Right renal pelvis (tissue), 4 donors: ENCODE results near the gene KRTAP5-9. TPM values are rescaled to one million over a fixed set of nuclear protein-coding genes. Genes with fewer than 3 reads are reported as not detected.
"Not testable (repeated sequence)": the region's sequence is repeated elsewhere in the genome, so short reads cannot be mapped to it uniquely, and the experiment has no call there.

ENCODE experiments used
- DNase-seq, 4 donors: peaks; one replicate each; pipeline ENCODE4 v3.0.0-alpha.2; 2013; ENCODE audit warnings: low read depth in 4 of 4, low spot score in 3 of 4, missing footprints in 1 of 4
- polyA plus RNA-seq, 4 donors: library from polyadenylated mRNA; unstranded; fragments of 120-200 nt; gene quantifications; one replicate each; pipeline ENCODE4 v1.2.1, GENCODE V29; 2013; ENCODE audit not compliant: insufficient read length in 4 of 4

KRTAP5-9 gene
- polyA plus RNA-seq, 4 donors: 0.19 to 0.47 (median 0.44) TPM

GRCh38 chr11:71532036-71532610, 16.1 kb upstream of the KRTAP5-9 start:
- no peak for DNase-seq

DNA sequence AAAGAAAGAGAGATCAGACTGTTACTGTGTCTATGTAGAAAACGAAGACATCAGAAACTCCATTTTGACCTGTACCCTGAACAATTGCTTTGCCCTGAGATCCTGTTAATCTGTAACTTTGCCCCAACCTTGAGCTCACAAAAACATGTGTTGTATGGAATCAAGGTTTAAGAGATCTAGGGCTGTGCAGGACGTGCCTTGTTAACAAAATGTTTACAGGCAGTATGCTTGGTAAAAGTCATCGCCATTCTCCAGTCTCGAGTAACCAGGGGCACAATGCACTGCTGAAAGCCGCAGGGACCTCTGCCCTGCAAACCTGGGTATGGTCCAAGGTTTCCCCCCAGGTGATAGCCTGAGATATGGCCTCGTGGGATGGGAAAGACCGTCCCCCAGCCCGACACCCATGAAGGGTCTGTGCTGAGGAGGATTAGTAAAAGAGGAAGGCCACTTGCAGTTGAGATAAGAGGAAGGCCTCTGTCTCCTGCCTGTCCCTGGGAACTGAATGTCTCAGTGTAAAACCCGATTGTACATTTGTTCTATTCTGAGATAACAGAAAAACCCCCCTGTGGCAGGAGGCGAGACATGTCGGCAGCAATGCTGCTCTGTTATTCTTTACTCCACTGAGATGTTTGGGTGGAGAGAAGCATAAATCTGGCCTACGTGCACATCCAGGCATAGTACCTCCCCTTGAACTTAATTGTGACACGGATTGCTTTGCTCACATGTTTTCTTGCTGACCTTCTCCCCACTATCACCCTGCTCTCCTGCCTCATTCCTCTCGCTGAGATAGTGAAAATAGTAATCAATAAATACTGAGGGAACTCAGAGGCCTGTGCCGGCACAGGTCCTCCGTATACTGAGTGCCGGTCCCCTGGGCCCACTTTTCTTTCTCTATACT, 13.3 kb upstream of the KRTAP5-9 start:
- not testable (repeated sequence) for DNase-seq

DNA sequence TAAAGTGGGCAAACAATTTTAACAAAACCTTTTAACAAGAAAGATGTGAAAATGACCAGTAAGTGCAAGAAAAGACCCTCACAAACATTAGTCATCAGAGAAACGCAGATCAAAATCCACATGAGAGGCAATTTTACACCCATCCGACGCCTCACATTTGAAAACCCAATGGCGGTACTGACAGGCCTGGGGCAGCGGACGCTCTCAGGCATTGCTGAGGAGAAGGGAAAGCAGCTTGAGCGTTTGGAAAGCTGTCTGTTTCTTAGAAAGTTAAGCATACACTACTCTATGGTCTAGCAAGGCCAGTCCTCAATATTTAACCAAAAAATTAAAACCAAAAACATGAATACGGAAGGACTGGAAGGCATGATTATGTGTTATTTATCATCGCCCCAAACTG, 12.4 kb upstream of the KRTAP5-9 start:
- no peak for DNase-seq

- DNase-seq: no peak
Observed at GRCh38 chr11:71537537-71537936, 10.7 kb upstream of the KRTAP5-9 start.

DNA sequence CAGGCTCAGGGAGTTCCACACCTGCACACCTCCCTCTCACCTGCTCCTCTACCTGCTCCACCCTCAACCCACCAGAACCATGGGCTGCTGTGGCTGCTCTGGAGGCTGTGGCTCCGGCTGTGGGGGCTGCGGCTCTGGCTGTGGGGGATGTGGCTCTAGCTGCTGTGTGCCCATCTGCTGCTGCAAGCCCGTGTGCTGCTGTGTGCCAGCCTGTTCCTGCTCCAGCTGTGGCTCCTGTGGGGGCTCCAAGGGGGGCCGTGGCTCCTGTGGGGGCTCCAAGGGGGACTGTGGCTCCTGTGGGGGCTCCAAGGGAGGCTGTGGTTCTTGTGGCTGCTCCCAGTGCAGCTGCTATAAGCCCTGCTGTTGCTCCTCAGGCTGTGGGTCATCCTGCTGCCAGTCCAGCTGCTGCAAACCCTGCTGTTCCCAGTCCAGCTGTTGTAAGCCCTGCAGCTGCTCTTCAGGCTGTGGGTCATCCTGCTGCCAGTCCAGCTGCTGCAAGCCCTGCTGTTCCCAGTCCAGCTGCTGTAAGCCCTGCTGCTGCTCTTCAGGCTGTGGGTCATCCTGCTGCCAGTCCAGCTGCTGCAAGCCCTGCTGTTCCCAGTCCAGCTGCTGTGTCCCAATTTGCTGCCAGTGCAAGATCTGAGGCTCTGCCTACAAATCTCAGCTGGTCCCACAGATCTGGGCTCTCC, 10.1 kb upstream of the KRTAP5-9 start, which contains the start of gene KRTAP5-8:
Gene KRTAP5-8, plus strand, starts transcription at position 49 of the 689 bp plus-strand sequence. Its CDS starts 31 bp downstream, at position 80.
- DNase-seq: not testable (repeated sequence)

- DNase-seq: no peak
Observed at GRCh38 chr11:71538666-71538990, 9.6 kb upstream of the KRTAP5-9 start.

DNA sequence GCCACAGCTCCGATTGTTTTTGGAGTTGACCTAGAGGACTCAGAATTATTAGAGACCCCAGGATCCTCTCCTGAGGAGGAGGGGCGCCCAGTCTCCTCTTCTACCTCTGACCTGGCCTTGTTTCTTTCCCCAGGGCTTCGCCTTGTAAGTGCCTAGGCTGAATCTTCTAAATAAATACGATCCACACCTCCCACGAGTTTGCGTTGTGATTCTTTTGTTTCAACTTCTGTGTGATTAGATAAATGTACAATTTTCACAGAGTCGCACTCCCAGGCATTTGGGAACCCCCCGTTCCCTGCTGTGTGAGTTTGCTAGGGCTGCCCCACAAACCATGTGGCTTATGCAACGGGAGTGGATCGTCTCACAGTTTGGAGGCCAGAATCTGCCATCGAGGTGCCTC, 9.2 kb upstream of the KRTAP5-9 start:
- no peak for DNase-seq

GRCh38 chr11:71539971-71540370, 8.2 kb upstream of the KRTAP5-9 start:
- not testable (repeated sequence) for DNase-seq

DNA sequence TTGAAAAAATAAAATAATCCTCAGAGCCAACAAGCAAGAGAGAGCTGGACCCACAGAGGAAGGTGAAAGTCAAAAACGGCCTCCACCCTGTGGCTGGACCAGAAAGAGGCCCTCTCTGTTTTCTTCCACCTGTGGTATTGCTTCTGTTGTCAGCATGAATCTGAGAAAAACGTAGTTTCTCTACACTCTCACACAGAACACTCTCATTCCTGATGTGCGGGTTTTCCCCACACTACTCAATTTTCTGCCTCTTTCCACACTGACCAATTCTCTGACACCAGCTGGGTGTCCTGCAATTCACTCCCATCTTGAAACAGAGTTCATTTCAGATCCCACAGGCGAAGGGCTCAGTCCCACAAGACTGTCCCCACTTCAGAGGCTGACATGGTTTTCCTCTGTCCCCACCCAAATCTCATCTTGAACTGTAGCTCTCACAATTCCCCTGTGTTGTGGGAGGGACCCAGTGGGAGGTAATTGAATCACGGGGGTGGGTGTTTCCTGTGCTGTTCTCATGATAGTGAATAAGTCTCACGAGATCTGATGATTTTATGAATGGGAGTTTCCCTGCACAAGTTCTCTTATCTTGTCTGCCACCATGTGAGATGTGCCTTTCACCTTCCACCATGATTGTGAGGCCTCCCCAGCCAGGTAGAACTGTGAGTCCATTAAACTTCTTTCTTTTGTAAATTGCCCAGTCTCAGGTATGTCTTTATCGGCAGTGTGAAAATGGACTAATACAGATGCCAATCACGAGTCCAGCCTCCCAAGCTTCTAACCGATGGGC, 7.5 kb upstream of the KRTAP5-9 start:
- not testable (repeated sequence) for DNase-seq

DNA sequence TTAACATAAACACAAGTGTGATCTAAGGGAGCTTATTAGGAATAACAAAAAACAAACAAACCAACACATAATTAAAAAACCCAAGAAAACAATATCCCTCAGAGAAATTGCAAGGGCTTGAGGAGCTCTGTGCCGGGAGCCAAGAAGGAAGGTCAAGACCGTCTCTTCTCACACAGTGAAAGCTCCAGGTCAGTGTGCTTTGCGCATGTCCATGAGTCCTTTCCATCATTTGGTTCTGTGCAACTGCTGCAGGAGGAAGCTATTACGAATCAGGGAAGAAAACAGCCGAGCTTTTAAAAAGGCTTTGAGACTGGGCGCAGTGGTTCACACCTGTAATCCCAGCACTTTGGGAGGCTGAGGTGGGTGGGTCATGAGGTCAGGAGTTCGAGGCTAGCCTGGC, 5.8 kb upstream of the KRTAP5-9 start:
- no peak for DNase-seq

GRCh38 chr11:71542879-71543777, 5.1 kb upstream of the KRTAP5-9 start:
- no peak for DNase-seq

DNA sequence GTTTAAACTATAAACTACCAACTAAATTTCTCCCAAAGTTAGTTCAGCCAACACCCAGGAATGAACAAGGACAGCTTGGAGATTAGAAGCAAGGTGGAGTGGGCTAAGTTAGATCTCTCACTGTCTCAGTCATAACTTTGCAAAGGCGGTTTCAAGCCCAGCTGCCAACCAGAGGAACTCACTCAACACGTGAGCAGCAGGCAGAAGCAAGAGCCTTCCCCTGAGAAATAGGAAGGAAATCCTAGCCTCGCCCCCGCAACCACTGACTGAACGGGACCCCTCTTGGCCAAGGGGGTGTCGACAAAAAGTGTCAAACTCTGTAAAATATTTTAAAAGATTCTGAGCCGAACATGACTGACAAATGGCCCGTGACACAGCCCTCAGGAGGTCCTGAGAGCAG, 4.4 kb upstream of the KRTAP5-9 start:
- no peak for DNase-seq

DNA sequence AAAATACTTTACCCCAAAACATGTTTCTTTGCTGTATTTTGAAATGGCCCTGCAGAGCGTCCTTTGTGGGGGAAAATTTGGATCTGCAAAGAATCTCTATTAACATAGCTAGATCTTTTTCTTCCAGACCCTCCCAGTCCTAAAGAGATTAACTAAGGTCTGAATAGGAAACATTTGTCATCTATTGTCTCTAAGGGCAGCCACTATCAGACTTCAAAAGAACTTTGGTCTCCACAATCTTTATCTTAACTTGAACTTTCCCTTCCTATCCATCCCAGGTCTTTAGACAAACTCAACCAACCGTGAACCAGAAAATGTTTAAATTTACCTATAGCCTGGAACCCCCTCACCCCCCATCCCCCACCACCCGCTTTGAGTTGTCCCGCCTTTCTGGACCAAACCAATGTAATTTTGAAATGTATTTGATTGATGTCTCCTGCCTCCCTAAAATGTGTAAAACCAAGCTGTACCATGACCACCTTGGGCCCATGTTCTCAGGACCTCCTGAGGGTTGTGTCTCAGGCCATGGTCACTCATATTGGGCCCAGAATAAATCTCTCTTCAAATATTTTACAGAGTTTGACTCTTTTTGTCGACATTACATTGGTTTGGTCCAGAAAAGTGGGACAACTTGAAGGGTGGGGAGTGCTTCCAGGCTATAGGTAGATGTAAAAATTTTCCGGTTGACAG, 3.5 kb upstream of the KRTAP5-9 start:
- no peak for DNase-seq

- DNase-seq: no peak
Observed at GRCh38 chr11:71545405-71545966, 2.7 kb upstream of the KRTAP5-9 start.

- no peak for DNase-seq
Observed at GRCh38 chr11:71548716-71549151, 514 bp downstream of the KRTAP5-9 start.

DNA sequence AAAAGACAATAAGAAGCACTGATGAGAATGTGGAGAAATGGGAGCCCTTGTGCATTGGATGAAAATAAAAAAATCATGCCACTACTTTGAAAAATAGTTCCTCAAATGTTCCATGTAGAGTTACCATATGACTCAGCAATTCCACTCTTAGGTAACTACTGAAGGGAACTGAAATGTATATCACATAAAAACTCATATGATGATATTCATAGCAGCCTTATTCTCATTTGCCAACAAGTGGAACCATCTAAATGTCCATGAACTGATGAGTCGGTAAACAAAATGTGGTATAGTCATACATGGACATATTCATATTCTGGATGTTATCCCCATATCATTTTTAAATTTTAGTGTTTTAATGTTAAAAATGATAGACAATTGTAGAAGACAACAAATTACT, 3.5 kb downstream of the KRTAP5-9 start:
- DNase-seq: no peak

DNA sequence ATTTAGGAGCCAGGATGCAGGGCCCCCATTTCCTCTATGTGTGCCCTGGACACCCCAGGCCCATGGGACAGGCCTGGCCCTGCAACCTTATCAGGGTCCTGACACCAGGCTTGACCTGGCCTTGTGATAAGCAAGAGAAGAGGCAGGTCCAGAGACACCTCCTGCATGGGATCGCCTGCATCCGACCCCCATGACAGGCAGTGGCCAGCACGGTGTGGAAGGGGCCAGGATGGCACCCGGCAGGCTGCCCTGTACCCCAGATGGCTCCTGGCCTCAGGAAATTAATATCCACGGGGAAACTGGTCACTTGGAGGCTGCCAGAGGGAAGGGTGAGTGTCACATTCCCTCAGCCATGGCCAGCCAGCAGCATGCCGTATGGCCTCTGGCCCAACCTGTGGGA, 6.8 kb downstream of the KRTAP5-9 start:
- DNase-seq: no peak

DNA sequence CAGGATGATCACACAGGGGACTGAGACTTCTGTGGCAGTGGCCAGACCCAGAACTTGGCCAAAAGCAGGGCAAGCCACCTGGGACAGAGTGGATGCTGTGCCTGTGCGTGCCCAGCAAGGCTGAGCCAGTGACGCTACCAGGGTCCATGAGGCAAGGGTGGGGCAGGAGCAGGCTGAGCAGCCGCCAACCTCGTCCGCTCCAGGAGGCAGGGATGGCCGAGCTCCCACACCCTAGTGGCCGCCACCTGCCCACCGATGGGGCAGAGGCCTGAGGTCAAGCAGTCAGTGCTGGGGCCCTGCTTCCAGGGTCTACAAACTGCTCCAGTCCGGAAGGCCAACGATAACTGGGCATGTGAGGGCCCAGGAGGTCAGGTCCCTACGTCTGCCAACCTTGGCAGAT, 7.3 kb downstream of the KRTAP5-9 start:
- DNase-seq: no peak

- no peak for DNase-seq
Observed at GRCh38 chr11:71556018-71556417, 7.8 kb downstream of the KRTAP5-9 start.
